Thyroid gland (tissue), 4 donors: ENCODE data around the gene PTPRE. TPM values are rescaled to one million over a fixed set of nuclear protein-coding genes. Genes with fewer than 3 reads are reported as not detected.

Source experiments
- DNase-seq, 2 donors: peaks; one replicate each; pipeline ENCODE4 v3.0.0-alpha.2; 2019
- H3K27ac ChIP-seq, 3 donors: fragments of 200-600 bp; sonication (generic); 1 replicate in 2 of 3; 2 replicates in 1 of 3; pipeline ENCODE4 v1.5.1; 2016 to 2019; ENCODE audit warnings: mild to moderate bottlenecking in 1 of 3, moderate library complexity in 1 of 3
- H3K27me3 ChIP-seq: fragments of 200-600 bp; sonication (generic); one replicate; pipeline ENCODE4 v1.5.1; 2019
- H3K36me3 ChIP-seq, 2 donors: fragments of 200-600 bp; sonication (generic); one replicate each; pipeline ENCODE4 v1.5.1; 2016 to 2019
- H3K4me1 ChIP-seq, 2 donors: fragments of 200-600 bp; sonication (generic); one replicate each; pipeline ENCODE4 v1.5.1; 2017 to 2019
- H3K4me3 ChIP-seq, 3 donors: fragments of 200-600 bp; sonication (generic); replicated peaks in 1 of 3; 1 replicate in 2 of 3; 2 replicates in 1 of 3; pipeline ENCODE4 v1.5.1; 2016; ENCODE audit warnings: mild to moderate bottlenecking in 1 of 3
- H3K9me3 ChIP-seq: fragments of 200-600 bp; sonication (generic); one replicate; pipeline ENCODE4 v1.5.1; 2017
- POLR2A ChIP-seq, 2 donors: fragments of 450-650 bp; IDR thresholded peaks; one replicate each; pipeline ENCODE4 v1.6.1; 2017; ENCODE audit warnings: antibody characterized with exemption in 2 of 2, mild to moderate bottlenecking in 2 of 2, moderate library complexity in 1 of 2
- WGBS, 2 donors: methylation state at CpG; one replicate each; pipeline ENCODE4 v1.1.5; 2017; 5-methylcytosine and 5-hydroxymethylcytosine counted together
- intact Hi-C: fragments of 100-400 bp; cut with DNase I; formaldehyde crosslinking; loops from one replicate; pipeline ENCODE4 v1.15.1; 2023
- total RNA-seq, 4 donors: library from RNA; depleted of rRNA; stranded (reverse); fragments of >200 nt; gene quantifications; one replicate each; pipeline ENCODE4 v1.2.3, GENCODE V29; 2016
- TF ChIP-seq, protein P1 (sequence below), 6 experiments: fragments of 200-600 bp in 3 of 6; fragments of 450-650 bp in 3 of 6; sonication (generic) in 3 of 6; IDR thresholded peaks; one replicate each; pipeline ENCODE4 v1.5.1; 2016 to 2019; ENCODE audit warnings: antibody characterized with exemption in 6 of 6, mild to moderate bottlenecking in 2 of 6, inconsistent platforms in 1 of 6, moderate library complexity in 1 of 6

The PTPRE gene
- total RNA-seq, 4 donors from 2014 or later: 16.8 to 25.0 (median 19.4) TPM

DNA sequence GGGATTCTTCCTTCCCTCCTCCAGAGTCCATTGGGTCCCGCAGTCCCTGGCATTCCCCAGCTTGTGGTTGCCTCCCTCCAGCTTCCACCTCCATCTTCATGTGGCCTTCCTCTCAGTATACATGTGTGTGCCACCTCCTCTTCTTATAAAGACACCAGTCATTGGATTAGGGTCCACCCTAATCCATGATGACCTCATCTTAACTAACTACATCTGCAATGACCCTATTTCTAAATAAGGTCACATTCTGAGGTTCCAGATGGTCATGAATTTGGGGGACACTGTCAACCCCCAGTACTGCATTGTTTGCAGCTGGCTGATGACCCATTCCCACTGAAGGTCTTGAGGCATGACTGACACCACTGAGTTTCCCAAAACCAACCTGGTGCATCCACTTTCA lies 99.0 kb downstream of the PTPRE start:
- intact Hi-C loops: no loop called here
- H3K9me3 ChIP-seq: no peaks in the 10 kb centered on the region
- H3K27ac ChIP-seq: no peak overlapping the region
- no peaks in the 10 kb centered on the region for H3K4me1 ChIP-seq
- DNase-seq: no peak
- WGBS, 2 donors: 78 to 88% methylated on average over 1 of the region's 1 CpG
- H3K4me3 ChIP-seq: no peak overlapping the region
- H3K36me3 ChIP-seq: no peaks in the 10 kb centered on the region
- TF ChIP-seq, protein P1, sequence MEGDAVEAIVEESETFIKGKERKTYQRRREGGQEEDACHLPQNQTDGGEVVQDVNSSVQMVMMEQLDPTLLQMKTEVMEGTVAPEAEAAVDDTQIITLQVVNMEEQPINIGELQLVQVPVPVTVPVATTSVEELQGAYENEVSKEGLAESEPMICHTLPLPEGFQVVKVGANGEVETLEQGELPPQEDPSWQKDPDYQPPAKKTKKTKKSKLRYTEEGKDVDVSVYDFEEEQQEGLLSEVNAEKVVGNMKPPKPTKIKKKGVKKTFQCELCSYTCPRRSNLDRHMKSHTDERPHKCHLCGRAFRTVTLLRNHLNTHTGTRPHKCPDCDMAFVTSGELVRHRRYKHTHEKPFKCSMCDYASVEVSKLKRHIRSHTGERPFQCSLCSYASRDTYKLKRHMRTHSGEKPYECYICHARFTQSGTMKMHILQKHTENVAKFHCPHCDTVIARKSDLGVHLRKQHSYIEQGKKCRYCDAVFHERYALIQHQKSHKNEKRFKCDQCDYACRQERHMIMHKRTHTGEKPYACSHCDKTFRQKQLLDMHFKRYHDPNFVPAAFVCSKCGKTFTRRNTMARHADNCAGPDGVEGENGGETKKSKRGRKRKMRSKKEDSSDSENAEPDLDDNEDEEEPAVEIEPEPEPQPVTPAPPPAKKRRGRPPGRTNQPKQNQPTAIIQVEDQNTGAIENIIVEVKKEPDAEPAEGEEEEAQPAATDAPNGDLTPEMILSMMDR (IDR thresholded peaks at IDR 0.05): no peak
- no peak for TF ChIP-seq POLR2A (IDR thresholded peaks at IDR 0.05)
- H3K27me3 ChIP-seq: no peaks in the 10 kb centered on the region

- no peak overlapping the region for H3K4me3 ChIP-seq
- no peak overlapping the region for H3K27ac ChIP-seq
- TF ChIP-seq, protein P1 (IDR thresholded peaks at IDR 0.05): no peak
- TF ChIP-seq POLR2A (IDR thresholded peaks at IDR 0.05): no peak
- peaks cover 0 to 4% of the 10 kb centered on the region in 2 donors for H3K4me1 ChIP-seq
- intact Hi-C loops: no loop called here
- H3K9me3 ChIP-seq: no peaks in the 10 kb centered on the region
- H3K27me3 ChIP-seq: no peaks in the 10 kb centered on the region
- 88 to 91% methylated on average over 1 of the region's 1 CpG for WGBS, 2 donors
- DNase-seq: no peak
- no peaks in the 10 kb centered on the region for H3K36me3 ChIP-seq
Observed at GRCh38 chr10:128007056-128007455, 100.2 kb downstream of the PTPRE start.

- no peak overlapping the region for H3K4me3 ChIP-seq
- H3K27me3 ChIP-seq: no peaks in the 10 kb centered on the region
- intact Hi-C loops: no loop called here
- no peak for DNase-seq
- no peak for TF ChIP-seq POLR2A (IDR thresholded peaks at IDR 0.05)
- TF ChIP-seq, protein P1 (IDR thresholded peaks at IDR 0.05): no peak
- no peaks in the 10 kb centered on the region for H3K36me3 ChIP-seq
- no peaks in the 10 kb centered on the region for H3K9me3 ChIP-seq
- 72 to 77% methylated on average over 7 of the region's 7 CpGs for WGBS, 2 donors
- no peak overlapping the region for H3K27ac ChIP-seq
- peaks cover 0 to 4% of the 10 kb centered on the region in 2 donors for H3K4me1 ChIP-seq
Observed at GRCh38 chr10:128007971-128008370, 101.1 kb downstream of the PTPRE start.

GRCh38 chr10:128008521-128009250 lies 101.8 kb downstream of the PTPRE start:
- DNase-seq: no peak
- H3K4me1 ChIP-seq: peaks cover 0 to 4% of the 10 kb centered on the region in 2 donors
- WGBS, 2 donors: 85 to 90% methylated on average over 7 to 8 of the region's 8 CpGs
- intact Hi-C loops: no loop called here
- H3K9me3 ChIP-seq: no peaks in the 10 kb centered on the region
- TF ChIP-seq, protein P1 (IDR thresholded peaks at IDR 0.05): no peak
- TF ChIP-seq POLR2A (IDR thresholded peaks at IDR 0.05): no peak
- H3K27ac ChIP-seq: peak overlapping the region in 1 of 3 donors; percentile 10
- H3K27me3 ChIP-seq: no peaks in the 10 kb centered on the region
- no peaks in the 10 kb centered on the region for H3K36me3 ChIP-seq
- H3K4me3 ChIP-seq: no peak overlapping the region

GRCh38 chr10:128009372-128010126 lies 102.6 kb downstream of the PTPRE start:
- intact Hi-C loops: no loop called here

More at GRCh38 chr10:128009372-128010126, 102.6 kb downstream of the PTPRE start:
- H3K4me1 ChIP-seq: peaks cover 0 to 4% of the 10 kb centered on the region in 2 donors
- 61 to 68% methylated on average over 13 to 14 of the region's 14 CpGs for WGBS, 2 donors
- peak overlapping the region in 1 of 3 donors; percentile 10 for H3K27ac ChIP-seq
- TF ChIP-seq, protein P1 (IDR thresholded peaks at IDR 0.05): no peak
- no peak for TF ChIP-seq POLR2A (IDR thresholded peaks at IDR 0.05)
- DNase-seq: no peak
- H3K9me3 ChIP-seq: no peaks in the 10 kb centered on the region
- H3K36me3 ChIP-seq: no peaks in the 10 kb centered on the region
- no peaks in the 10 kb centered on the region for H3K27me3 ChIP-seq
- H3K4me3 ChIP-seq: no peak overlapping the region
